Measurements from ENCODE around the gene CFAP298.

Gene CFAP298

DNA sequence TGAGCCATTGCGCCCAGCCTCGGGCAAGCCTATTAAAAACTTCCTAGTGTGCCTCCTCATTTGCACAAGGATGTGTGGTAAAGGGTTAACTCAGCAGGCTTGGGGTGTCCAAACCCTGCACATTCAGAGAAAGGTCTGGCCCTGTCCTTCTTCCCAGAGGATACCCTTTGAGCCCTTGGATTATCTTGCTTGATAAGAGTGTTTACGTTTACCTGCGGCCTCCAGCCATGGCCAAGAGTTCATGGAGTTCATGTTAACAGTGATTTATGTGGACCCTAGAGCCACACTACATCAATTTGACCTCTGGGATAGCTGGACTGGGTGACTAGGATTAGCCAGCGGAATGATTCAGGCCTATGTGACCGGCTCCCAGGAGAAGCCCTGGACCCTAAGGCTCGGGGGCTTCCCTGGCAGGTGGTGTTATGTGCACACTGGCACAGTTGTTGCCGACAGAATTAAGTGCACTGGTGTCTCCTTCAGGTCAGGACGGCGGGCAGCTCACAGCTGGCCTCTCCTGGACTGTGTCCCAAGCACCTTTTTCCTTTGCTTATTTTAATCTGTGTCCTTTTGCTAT is 19.2 kb downstream of the CFAP298 start:
- Histone ChIP-seq H3K27me3 (ENCODE audit: control insufficient read depth, insufficient read depth, low read length) (no peaks in the 10 kb centered on the region), H3K4me3 (ENCODE audit: low read length) (no peak overlapping the region), H3K36me3 (ENCODE audit: control insufficient read depth, insufficient read depth, low read length) (no peaks in the 10 kb centered on the region), H3K9ac (ENCODE audit: low read length) (no peak overlapping the region), H3K9me3 (ENCODE audit: control insufficient read depth, low read length) (no peaks in the 10 kb centered on the region), H3K4me1 (ENCODE audit: control insufficient read depth, insufficient read depth, low read length) (peaks cover 8% of the 10 kb centered on the region)

- peaks cover 8% of the 10 kb centered on the region for H3K4me1 ChIP-seq (ENCODE audit: control insufficient read depth, insufficient read depth, low read length)
- no peaks in the 10 kb centered on the region for H3K36me3 ChIP-seq (ENCODE audit: control insufficient read depth, insufficient read depth, low read length)
- H3K4me3 ChIP-seq (ENCODE audit: low read length), result no peak overlapping the region
Observed at GRCh38 chr21:32590130-32590529, 22.0 kb downstream of the CFAP298 start.

GRCh38 chr21:32587651-32588050 is 24.5 kb downstream of the CFAP298 start:
- H3K4me1 ChIP-seq (ENCODE audit: control insufficient read depth, insufficient read depth, low read length), result no peaks in the 10 kb centered on the region
- H3K27me3 ChIP-seq (ENCODE audit: control insufficient read depth, insufficient read depth, low read length), result no peaks in the 10 kb centered on the region
- no peaks in the 10 kb centered on the region for H3K9me3 ChIP-seq (ENCODE audit: control insufficient read depth, low read length)
- H3K36me3 ChIP-seq (ENCODE audit: control insufficient read depth, insufficient read depth, low read length), result no peaks in the 10 kb centered on the region
- no peak overlapping the region for H3K4me3 ChIP-seq (ENCODE audit: low read length)
- no peak overlapping the region for H3K9ac ChIP-seq (ENCODE audit: low read length)

More at GRCh38 chr21:32590130-32590529, 22.0 kb downstream of the CFAP298 start:
- no peaks in the 10 kb centered on the region for H3K9me3 ChIP-seq (ENCODE audit: control insufficient read depth, low read length)
- H3K27me3 ChIP-seq (ENCODE audit: control insufficient read depth, insufficient read depth, low read length), result no peaks in the 10 kb centered on the region
- no peak overlapping the region for H3K9ac ChIP-seq (ENCODE audit: low read length)

DNA sequence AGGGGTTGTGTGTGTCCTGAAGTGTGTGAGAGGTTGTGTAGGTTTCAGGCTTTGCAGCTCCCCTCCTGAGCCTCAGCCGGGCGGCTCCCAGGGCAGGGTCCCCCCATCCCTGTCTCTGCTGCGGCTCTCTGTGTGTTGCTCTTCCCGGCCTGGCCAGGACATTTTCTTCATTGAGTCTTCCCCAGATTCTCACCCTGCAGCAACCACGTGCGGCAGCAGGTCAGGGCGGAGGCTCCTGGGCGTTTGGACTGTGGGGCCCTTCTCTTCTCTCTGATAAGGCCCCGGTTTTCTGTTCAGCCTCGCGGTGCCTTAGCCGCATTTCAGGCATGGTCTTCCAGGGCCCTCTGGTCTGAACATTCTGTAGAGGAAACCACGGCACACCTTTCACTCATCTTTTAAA is 25.1 kb downstream of the CFAP298 start:
- Histone ChIP-seq H3K9ac (ENCODE audit: low read length) (no peak overlapping the region), H3K4me1 (ENCODE audit: control insufficient read depth, insufficient read depth, low read length) (no peaks in the 10 kb centered on the region), H3K36me3 (ENCODE audit: control insufficient read depth, insufficient read depth, low read length) (no peaks in the 10 kb centered on the region), H3K27me3 (ENCODE audit: control insufficient read depth, insufficient read depth, low read length) (no peaks in the 10 kb centered on the region), H3K4me3 (ENCODE audit: low read length) (no peak overlapping the region), H3K9me3 (ENCODE audit: control insufficient read depth, low read length) (no peaks in the 10 kb centered on the region)

- no peaks in the 10 kb centered on the region for H3K9me3 ChIP-seq (ENCODE audit: control insufficient read depth, low read length)
- H3K27me3 ChIP-seq (ENCODE audit: control insufficient read depth, insufficient read depth, low read length), result no peaks in the 10 kb centered on the region
- no peak overlapping the region for H3K9ac ChIP-seq (ENCODE audit: low read length)
- no peaks in the 10 kb centered on the region for H3K36me3 ChIP-seq (ENCODE audit: control insufficient read depth, insufficient read depth, low read length)
- no peaks in the 10 kb centered on the region for H3K4me1 ChIP-seq (ENCODE audit: control insufficient read depth, insufficient read depth, low read length)
- no peak overlapping the region for H3K4me3 ChIP-seq (ENCODE audit: low read length)
Observed at GRCh38 chr21:32585970-32586369, 26.2 kb downstream of the CFAP298 start.

GRCh38 chr21:32585042-32585710 is 27.0 kb downstream of the CFAP298 start, which contains the start of gene TCP10L:
Gene TCP10L, minus strand, starts transcription at chr21:32585523. Its CDS starts 1,219 bp downstream, at chr21:32584304.
- Histone ChIP-seq H3K27me3 (ENCODE audit: control insufficient read depth, insufficient read depth, low read length) (no peaks in the 10 kb centered on the region), H3K4me1 (ENCODE audit: control insufficient read depth, insufficient read depth, low read length) (no peaks in the 10 kb centered on the region), H3K36me3 (ENCODE audit: control insufficient read depth, insufficient read depth, low read length) (no peaks in the 10 kb centered on the region), H3K9ac (ENCODE audit: low read length) (no peak within 1 kb of the TSS), H3K9me3 (ENCODE audit: control insufficient read depth, low read length) (no peaks in the 10 kb centered on the region), H3K4me3 (ENCODE audit: low read length) (no peak within 1 kb of the TSS)

DNA sequence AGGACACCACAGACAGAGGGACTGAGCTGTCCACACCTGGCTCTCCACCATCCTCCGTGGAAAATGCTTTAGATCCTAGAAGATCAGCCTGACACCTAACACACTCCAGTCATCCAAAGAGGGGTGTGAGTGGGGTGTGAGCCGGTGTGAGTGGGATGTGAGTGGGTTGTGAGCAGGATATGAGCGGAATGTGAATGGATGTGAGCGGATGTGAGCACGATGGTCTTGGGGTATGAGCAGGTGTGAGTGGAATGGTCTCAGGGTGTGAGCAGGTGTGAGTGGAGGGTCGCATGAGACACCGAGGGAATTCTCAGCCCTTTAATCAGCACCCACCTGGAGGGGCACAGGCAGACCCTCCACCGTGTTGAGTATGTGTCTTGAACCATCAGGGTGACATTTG is 27.7 kb downstream of the CFAP298 start:
- Histone ChIP-seq H3K9ac (ENCODE audit: low read length) (no peak overlapping the region), H3K4me3 (ENCODE audit: low read length) (no peak overlapping the region), H3K9me3 (ENCODE audit: control insufficient read depth, low read length) (no peaks in the 10 kb centered on the region)

GRCh38 chr21:32581732-32582131 is 30.4 kb downstream of the CFAP298 start:
- Histone ChIP-seq H3K9ac (ENCODE audit: low read length) (no peak overlapping the region), H3K4me1 (ENCODE audit: control insufficient read depth, insufficient read depth, low read length) (no peaks in the 10 kb centered on the region), H3K4me3 (ENCODE audit: low read length) (no peak overlapping the region), H3K36me3 (ENCODE audit: control insufficient read depth, insufficient read depth, low read length) (no peaks in the 10 kb centered on the region), H3K27me3 (ENCODE audit: control insufficient read depth, insufficient read depth, low read length) (no peaks in the 10 kb centered on the region), H3K9me3 (ENCODE audit: control insufficient read depth, low read length) (no peaks in the 10 kb centered on the region)

More for the DNA sequence above, 27.7 kb downstream of the CFAP298 start:
- Histone ChIP-seq H3K36me3 (ENCODE audit: control insufficient read depth, insufficient read depth, low read length) (no peaks in the 10 kb centered on the region), H3K27me3 (ENCODE audit: control insufficient read depth, insufficient read depth, low read length) (no peaks in the 10 kb centered on the region), H3K4me1 (ENCODE audit: control insufficient read depth, insufficient read depth, low read length) (no peaks in the 10 kb centered on the region)

- no peaks in the 10 kb centered on the region for H3K36me3 ChIP-seq (ENCODE audit: control insufficient read depth, insufficient read depth, low read length)
- no peaks in the 10 kb centered on the region for H3K4me1 ChIP-seq (ENCODE audit: control insufficient read depth, insufficient read depth, low read length)
- H3K4me3 ChIP-seq (ENCODE audit: low read length), result no peak overlapping the region
- no peaks in the 10 kb centered on the region for H3K9me3 ChIP-seq (ENCODE audit: control insufficient read depth, low read length)
- H3K9ac ChIP-seq (ENCODE audit: low read length), result no peak overlapping the region
- no peaks in the 10 kb centered on the region for H3K27me3 ChIP-seq (ENCODE audit: control insufficient read depth, insufficient read depth, low read length)
Observed at GRCh38 chr21:32580949-32581348, 31.2 kb downstream of the CFAP298 start.

GRCh38 chr21:32578107-32578691 is 34.0 kb downstream of the CFAP298 start:
- Histone ChIP-seq H3K4me1 (ENCODE audit: control insufficient read depth, insufficient read depth, low read length) (no peaks in the 10 kb centered on the region), H3K36me3 (ENCODE audit: control insufficient read depth, insufficient read depth, low read length) (no peaks in the 10 kb centered on the region), H3K9me3 (ENCODE audit: control insufficient read depth, low read length) (no peaks in the 10 kb centered on the region), H3K4me3 (ENCODE audit: low read length) (no peak overlapping the region), H3K27me3 (ENCODE audit: control insufficient read depth, insufficient read depth, low read length) (no peaks in the 10 kb centered on the region), H3K9ac (ENCODE audit: low read length) (no peak overlapping the region)

DNA sequence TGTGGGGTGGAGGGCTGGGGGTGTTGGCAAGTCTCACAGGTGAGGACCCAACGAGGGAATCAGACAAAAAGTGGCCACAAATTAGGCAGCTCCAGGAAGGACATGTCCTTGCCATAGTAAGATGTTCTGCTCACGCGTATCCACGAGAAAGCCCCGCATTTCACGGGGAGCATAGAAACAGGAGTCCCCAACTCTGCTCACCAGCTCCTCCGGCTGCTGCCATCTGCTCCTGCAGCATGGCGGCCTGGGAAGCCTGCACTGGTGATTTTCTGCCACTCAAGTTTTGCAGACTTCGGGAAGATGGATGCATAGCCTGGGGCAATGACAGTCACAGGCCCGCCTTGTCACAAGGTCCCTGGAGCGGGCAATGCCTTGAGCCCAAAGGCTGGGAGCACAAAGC is 36.2 kb downstream of the CFAP298 start:
- H3K4me3 ChIP-seq (ENCODE audit: low read length), result no peak overlapping the region
- no peak overlapping the region for H3K9ac ChIP-seq (ENCODE audit: low read length)
- H3K4me1 ChIP-seq (ENCODE audit: control insufficient read depth, insufficient read depth, low read length), result peaks cover 8% of the 10 kb centered on the region
- H3K9me3 ChIP-seq (ENCODE audit: control insufficient read depth, low read length), result no peaks in the 10 kb centered on the region
- no peaks in the 10 kb centered on the region for H3K27me3 ChIP-seq (ENCODE audit: control insufficient read depth, insufficient read depth, low read length)
- H3K36me3 ChIP-seq (ENCODE audit: control insufficient read depth, insufficient read depth, low read length), result no peaks in the 10 kb centered on the region
